GM10847 (cell line): ENCODE results near the gene PARD3.

Source experiments
- POLR2A ChIP-seq: IDR thresholded peaks from 2 replicates; pipeline ENCODE4 v1.6.1; 2011; ENCODE audit not compliant: insufficient read length; ENCODE audit errors: extremely low read depth

The PARD3 gene

GRCh38 chr10:34121781-34122622 is 693.1 kb downstream of the PARD3 start:
- no peak for TF ChIP-seq POLR2A

GRCh38 chr10:34121125-34121753 is 693.9 kb downstream of the PARD3 start:
- TF ChIP-seq POLR2A: no peak

- TF ChIP-seq POLR2A: no peak
Measured at GRCh38 chr10:34119456-34119855, 695.6 kb downstream of the PARD3 start.

GRCh38 chr10:34116681-34117271 is 698.3 kb downstream of the PARD3 start:
- TF ChIP-seq POLR2A: no peak

- TF ChIP-seq POLR2A: no peak
Measured at GRCh38 chr10:34116220-34116641, 698.9 kb downstream of the PARD3 start.

- no peak for TF ChIP-seq POLR2A
Measured at GRCh38 chr10:34114914-34115313, 700.2 kb downstream of the PARD3 start.

- TF ChIP-seq POLR2A: no peak
Measured at GRCh38 chr10:34113504-34114225, 701.4 kb downstream of the PARD3 start.

- TF ChIP-seq POLR2A: no peak
Measured at GRCh38 chr10:34112171-34112782, 702.8 kb downstream of the PARD3 start.

GRCh38 chr10:34111179-34111578 is 703.9 kb downstream of the PARD3 start:
- no peak for TF ChIP-seq POLR2A

- TF ChIP-seq POLR2A: no peak
Measured at GRCh38 chr10:34109952-34110702, 705.0 kb downstream of the PARD3 start.

GRCh38 chr10:34109495-34109894 is 705.6 kb downstream of the PARD3 start:
- no peak for TF ChIP-seq POLR2A

- no peak for TF ChIP-seq POLR2A
Measured at GRCh38 chr10:34107626-34108516, 707.2 kb downstream of the PARD3 start.

GRCh38 chr10:34106356-34106885 is 708.7 kb downstream of the PARD3 start:
- no peak for TF ChIP-seq POLR2A
